Raji (cell line): ENCODE data around the gene SIPA1L3.

ENCODE experiments used
- POLR2A ChIP-seq: IDR thresholded peaks from 2 replicates; pipeline ENCODE4 v1.6.1; 2011; ENCODE audit warnings: low read depth, low read length, control low read depth; ENCODE audit not compliant: insufficient read depth

Gene SIPA1L3

DNA sequence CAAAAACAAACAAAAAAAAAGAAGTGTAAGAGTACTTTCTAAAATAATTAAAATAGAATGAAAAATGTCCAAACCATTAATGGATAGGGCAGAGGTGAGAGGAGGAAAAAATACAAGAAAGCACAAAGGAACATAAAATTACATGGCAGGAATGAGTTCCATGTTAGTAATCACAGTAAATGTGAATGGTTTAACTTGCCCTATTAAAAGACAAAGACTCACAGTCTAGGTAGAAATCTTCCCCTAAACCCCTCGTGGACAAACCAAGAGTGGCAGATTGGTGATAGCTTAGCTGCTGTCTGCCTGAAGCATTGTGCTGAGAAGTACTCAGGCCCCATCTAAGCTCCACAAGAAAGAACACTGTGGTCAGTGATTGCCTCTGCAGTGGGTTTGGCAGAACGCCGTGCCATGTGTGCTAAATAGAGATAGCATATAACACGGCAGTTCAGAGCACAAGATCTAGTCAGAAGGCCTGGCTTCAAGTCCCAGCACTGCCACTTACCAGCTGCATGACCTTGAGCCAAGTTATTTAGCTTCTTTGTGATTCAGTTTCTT lies 213.5 kb downstream of the SIPA1L3 start:
- TF ChIP-seq POLR2A = no peak

DNA sequence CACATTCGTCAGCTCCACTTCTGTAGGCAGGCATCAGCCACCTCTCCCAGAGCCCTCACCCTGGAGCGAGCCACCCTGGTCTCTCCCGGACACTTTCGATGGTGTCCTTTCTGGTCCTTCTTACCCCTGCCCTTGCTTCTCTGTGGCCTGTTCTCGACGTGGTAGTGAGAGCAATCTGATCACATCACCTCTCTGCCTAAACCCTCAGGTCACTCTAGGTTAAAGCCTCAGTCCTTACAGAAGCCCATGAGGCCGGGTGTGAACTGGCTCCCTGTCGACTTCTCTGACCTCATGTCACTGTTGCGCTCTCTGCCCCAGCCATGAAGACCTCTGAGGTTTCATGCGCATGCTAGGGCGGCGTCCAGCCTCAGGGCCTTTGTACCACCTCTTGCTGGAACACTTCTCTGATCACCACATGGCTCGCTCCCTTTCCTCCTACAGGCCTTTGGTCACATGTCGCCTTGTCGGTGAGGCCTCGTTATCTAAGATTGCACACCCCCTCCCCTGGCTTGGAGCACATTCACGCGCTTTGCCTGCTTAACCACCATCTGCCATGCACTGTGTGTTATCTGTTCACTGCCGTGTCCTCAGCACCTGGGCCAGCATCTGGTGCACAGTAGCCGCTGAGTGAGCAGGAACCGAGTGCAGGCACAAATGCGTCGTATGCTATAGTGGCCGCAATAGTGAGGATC lies 215.5 kb downstream of the SIPA1L3 start:
- no peak for TF ChIP-seq POLR2A

DNA sequence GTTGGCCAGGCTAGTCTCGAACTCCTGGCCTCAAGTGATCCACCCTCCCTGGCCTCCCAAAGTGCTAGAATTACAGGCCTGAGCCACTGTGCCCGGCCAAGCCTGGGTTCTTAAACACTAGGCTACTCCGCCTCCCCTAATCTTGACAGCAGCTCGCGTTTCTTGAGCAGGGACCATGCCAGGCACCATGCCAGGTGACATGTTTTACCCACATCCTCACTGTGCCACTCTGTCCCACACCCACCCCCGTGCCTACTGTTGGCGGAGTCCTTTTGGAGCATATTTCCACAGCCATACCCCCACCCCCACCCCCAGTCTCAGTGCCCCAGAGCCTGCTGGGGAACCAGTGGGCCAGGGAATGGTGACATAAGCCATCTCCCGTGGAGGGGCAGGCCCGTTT lies 218.2 kb downstream of the SIPA1L3 start:
- TF ChIP-seq POLR2A = no peak

DNA sequence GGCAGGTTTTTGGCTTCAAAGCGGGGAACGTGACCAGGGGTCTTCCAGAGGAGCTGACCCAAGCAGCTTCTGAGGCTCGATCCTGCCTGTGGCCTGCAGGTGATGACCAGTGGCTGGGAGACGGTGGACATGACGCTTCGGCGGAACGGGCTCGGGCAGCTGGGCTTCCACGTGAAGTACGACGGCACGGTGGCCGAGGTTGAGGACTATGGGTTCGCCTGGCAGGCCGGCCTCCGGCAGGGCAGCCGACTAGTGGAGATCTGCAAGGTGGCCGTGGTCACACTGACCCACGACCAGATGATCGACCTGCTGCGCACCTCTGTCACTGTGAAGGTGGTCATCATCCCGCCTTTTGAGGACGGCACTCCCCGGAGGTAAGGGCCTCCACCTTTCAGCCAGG lies 223.4 kb downstream of the SIPA1L3 start:
- no peak for TF ChIP-seq POLR2A

DNA sequence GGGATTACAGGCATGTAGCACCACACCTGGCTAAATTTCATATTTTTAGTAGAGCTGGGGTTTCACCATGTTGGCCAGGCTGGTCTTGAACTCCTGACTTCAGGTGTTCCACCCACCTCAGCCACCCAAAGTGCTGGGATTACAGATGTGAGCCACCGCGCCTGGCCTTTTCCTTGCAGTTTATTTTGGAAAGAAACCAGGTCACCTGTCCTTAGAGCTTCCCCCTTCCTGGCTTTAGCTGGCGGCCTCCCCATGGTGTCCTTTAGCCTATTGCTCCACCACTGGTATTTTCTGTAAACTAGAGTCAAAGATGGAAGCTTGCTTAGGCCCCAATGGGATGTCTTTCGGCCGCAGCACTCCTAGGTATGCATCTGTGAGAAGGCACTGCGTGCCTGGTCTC lies 225.8 kb downstream of the SIPA1L3 start:
- TF ChIP-seq POLR2A = no peak

DNA sequence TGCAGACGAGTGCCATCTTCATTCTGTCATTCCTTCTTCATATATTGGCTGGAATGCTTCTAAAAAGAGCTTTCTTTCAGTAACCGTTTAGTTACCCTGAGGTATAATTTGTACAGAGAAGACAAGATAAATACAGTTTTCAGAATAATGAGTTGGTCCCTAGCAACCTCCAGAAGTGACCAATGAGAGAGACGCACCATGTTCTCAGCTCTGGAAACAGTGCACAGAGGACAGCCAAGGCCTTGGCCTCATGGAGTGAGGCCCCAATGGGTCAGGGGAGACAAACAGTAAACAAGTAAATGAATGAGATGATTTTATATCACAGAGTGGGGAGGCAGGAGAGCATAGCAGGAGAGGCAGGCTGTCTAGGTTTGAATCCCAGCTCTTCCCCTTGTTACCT lies 226.3 kb downstream of the SIPA1L3 start:
- TF ChIP-seq POLR2A = no peak

DNA sequence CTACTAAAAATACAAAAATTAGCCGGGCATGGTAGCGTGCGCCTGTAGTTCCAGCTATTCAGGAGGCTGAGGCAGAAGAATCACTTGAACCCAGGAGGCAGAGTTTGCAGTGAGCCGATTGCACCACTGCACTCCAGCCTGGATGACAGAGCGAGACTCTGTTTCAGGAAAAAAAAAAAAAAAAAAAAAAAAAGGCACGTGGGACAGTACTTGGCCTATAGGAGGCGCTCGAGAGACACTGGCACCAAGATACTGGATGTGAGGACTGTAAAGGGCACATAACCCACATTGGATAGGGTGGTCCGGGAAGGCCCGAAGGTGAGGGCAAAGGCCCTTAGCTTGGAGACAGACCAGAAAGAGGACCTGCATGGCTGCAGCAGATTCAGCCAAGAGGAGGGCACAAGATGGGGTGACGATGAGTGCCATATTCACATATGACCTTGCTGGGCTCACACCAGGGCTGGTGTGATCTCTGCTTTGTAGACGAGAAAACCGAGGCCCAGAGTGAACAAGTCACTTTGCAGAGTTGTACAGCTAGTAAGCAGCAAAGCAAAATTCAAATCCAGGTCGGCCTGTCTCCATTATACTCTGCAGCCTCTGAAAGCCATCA lies 227.6 kb downstream of the SIPA1L3 start:
- TF ChIP-seq POLR2A = no peak

DNA sequence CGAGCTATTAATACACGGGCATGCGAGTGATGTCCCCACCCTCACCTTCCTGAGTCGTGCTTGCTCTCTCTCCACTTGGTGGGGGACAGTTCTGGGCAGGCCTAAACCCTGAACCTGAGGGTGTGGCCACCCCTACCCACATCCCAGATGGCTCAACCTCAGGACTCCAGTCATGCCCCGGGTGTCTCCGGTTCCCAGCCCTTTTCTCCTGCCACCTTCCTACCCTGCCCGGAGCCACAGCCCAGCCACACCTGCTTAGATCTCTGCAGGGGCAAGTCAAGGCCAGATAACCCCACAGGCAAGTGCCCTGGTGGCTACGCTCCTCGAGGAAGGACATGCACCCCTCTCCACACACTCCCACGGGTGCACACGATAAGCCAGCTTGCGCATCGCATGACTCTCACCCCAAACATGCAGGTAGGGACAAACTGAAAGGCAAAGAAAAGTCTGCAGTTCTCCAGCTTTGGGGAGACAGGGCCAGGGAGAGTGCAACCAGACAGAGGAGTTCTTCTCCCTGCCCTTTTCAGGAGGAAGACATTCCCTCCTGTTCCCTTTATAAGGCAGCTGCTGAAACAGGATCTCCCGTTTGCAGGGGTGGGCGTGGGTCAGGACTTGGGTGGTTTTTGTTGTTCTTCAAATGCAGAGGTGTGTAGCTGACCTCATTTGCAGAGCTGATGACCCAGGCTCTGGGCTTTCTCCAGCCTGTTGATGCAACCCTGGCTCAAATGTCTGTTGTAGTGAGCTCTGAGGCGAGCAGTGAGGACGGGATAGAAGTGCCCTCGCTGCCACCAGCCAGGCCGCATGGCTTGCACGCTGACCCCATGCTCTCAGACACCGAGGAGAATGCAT lies 228.4 kb downstream of the SIPA1L3 start:
- no peak for TF ChIP-seq POLR2A

DNA sequence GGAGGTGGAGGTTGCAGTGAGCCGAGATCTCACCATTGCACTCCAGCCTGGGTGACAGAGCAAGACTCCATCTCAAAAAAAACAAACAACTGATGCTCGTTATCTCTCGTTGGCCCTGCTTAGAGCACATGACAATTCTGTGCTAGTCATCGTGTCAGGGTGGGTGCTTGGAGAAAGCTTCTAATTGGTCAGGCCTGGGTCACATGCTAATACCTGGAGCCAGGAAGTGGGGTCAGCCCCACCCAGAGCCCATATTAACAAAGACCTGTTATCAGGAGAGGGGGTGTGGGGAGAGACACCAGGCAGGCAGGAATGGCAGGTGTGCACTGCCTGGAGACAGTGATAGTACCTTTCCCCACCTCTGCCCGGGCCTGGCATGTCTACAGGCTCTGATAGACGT lies 232.1 kb downstream of the SIPA1L3 start:
- TF ChIP-seq POLR2A = no peak

DNA sequence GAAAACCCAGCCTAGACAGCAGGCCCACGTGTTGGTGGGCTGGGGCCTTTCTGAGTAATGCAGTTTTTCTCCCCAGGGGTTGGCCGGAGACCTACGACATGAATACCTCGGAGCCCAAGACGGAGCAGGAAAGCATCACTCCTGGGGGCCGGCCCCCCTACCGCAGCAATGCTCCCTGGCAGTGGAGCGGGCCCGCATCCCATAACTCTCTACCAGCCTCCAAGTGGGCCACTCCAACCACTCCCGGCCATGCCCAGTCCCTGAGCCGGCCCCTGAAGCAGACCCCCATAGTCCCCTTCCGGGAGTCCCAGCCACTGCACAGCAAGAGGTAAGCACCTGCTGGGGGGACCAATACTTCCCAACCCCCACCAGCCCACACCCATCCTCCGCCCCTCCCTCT lies 234.1 kb downstream of the SIPA1L3 start:
- TF ChIP-seq POLR2A = no peak

DNA sequence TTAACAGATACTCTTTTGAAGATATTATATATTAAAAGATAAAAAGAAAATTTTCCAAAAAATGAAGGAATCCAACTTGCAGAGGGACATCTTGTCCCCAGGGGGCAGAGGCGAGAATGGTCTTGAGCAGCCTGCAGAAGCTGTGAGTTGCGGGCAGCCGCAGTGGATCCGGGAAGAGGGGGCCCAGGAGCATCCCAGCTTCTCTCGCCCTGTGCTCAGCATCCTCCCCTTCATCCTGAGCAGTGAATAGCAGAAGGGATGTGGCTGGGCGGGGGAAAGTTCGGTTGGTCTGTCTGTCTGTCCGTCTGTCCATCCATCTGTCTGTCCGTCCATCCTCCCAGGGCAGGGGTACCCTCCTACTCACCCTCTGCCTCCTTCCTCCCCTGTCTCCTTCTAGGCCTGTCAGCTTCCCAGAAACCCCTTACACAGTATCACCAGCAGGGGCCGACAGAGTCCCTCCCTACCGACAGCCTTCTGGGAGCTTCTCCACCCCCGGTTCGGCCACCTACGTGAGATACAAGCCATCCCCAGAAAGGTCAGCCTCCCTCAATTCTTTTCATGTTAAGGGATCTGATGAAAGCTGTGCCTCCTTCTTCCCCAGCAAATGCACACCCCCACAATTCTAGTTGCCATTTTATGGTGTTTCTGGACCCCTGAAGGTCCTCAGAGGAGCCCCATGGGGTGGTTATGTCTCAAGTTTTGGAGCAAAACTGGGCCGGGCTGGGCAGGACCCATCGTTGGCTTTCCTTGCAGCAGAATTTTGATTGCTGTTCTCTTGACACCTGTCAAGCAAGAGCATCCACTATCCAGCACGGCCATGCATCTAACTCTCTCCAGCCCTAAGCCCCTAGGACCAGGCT lies 235.4 kb downstream of the SIPA1L3 start:
- TF ChIP-seq POLR2A = no peak

DNA sequence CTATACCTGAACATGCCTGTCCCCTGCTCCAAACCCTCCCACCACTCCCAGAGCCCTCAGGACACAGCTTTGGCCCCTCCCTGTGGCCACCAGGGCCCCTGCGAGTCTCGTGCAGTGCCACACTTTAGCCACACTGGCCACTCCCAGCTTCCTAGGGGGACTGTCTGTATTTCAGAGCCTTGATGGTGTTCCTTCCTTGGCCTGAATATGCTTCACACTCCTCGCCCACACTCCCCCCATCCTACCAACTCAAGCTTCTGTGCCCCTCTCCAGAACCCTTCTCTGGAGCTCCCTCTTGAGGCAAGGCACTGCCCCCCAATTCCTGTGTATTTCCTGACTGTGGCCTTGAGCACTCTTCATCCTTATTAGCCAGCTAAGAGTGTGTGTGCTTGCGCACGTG lies 236.8 kb downstream of the SIPA1L3 start:
- TF ChIP-seq POLR2A = no peak

DNA sequence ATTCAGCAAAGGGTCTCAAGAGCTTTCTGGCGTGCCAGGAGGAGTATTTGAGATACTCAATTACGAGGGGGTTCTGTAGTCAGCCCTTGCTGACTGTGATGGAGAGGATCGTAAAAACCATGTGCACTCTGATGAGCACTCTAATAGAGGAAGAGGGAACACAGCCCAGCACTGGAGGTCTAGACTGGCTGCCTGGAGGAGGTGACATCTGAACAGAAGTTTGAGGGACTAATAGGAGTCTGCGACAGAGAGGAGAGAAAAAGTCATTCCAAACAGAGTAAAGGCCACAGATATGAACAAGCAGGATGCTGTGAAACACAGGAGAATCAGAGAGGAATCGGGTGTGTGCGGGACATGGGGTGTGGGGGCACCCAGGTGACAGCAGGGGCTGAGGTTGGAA lies 237.7 kb downstream of the SIPA1L3 start:
- TF ChIP-seq POLR2A = no peak

DNA sequence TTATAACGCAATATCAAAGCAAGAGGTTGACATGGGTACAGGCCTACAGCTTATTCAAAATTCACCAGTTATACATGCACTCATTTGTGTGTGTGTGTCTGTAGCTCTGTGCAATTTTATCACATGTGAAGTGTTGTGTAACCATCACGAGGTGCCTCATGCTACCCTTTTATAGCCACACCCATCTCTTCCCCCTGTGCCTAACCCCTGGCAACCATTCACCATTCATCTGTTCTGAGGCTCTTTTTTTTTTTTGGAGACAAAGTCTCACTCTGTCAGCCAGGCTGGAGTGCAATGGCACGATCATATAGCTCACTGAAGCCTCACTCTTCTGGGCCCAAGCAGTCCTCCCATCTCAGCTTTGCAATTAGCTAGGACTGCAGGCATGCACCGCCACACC lies 238.6 kb downstream of the SIPA1L3 start:
- TF ChIP-seq POLR2A = no peak

DNA sequence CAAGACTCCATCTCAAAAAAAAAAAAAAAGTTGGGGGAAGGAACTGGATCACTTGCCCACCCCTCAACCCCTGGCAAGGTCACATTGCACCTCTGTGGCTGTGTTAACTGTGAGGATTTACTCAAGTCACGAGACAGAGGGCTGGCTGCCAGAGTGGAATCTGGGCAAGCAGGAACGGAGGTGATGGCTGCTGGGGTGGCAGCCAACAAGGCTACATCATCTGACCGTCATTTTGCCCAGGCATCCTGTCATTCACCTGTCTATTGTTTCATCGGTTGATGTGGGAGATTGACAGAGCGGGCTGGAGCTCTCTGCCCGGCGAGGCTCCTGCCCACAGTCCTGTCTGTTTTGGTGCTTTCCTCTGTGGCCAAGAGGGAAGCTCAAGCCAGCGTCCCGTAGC lies 241.3 kb downstream of the SIPA1L3 start:
- no peak for TF ChIP-seq POLR2A
